T-helper 1 cell treated with Interleukin-12 subunit alpha and Interleukin-12 subunit beta and Interleukin-4 antibody, amounts not matched to agents 30 ng/mL and 1 ng/mL, for 36 hours (primary cell): ENCODE data around the gene TTYH2. TPM values are rescaled to one million over a fixed set of nuclear protein-coding genes. Genes with fewer than 3 reads are reported as not detected.

Experiments
- total RNA-seq: library from RNA; stranded (reverse); gene quantifications from 2 replicates; pipeline ENCODE4 v1.2.3, GENCODE V29; 2022

Gene TTYH2
- total RNA-seq, 1 donor from 2014 or later = 9.2 TPM

Other genes starting within 250 kb of the TTYH2 start
- gene RPL38, start 9.9 kb upstream of the TTYH2 start, total RNA-seq = 879 and 889 TPM in 2 replicates
- gene DNAI2, start 60.7 kb downstream of the TTYH2 start, total RNA-seq = 0.34 and 0.69 TPM in 2 replicates
- 0.22 and 0.27 TPM in 2 replicates for gene KIF19, start 112.7 kb downstream of the TTYH2 start, total RNA-seq
- gene BTBD17, start 148.3 kb downstream of the TTYH2 start, total RNA-seq = not detected in 2 replicates
- not detected in 2 replicates for gene GPR142, start 153.9 kb downstream of the TTYH2 start, total RNA-seq
- 0.20 and 0.37 TPM in 2 replicates for gene GPRC5C, start 218.5 kb downstream of the TTYH2 start, total RNA-seq